ENCODE data around the gene IPCEF1.

Gene IPCEF1

DNA sequence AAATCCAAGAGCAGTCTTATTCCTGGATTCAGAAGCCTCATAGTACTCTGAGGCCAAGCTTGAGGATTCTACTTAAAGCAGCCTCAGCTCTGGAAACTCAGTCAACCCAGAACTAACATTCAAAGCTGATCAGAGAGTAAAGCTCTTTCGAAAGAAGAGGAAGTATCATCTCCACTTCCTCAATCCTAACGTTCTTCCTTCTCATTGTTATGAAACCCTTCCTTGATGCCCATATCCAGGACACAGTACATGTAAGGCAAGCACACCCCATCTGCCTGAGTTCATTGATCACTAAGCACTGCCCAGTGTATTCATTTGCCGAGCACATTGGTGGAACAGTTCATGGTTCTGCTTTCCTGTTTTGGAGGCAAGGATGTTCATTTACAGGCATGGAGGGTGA is at the start of gene IPCEF1:
IPCEF1 (minus strand) TSS at position 114 of the 400 bp plus-strand sequence. CDS start 90,856 bp downstream, outside the sequence.
- peak within 1 kb of the TSS; percentile 77 to 95 (median 88) for H3K9ac ChIP-seq
- peak in 8 of 11 experiments; percentile 28 to 83 (median 71); a peak in 15 of 22 replicates for TF ChIP-seq Cebpa-rat (IDR thresholded peaks at IDR 0.05)
- peak within 1 kb of the TSS; percentile 44 to 95 (median 75) for H3K4me2 ChIP-seq
- H3K27ac ChIP-seq = peak within 1 kb of the TSS; percentile 89 to 99 (median 97)
- peaks cover 0 to 13% (median 0%) of the 10 kb centered on the region in 11 experiments; a peak in 5 of 22 replicates for H4K20me1 ChIP-seq
- H3K27me3 ChIP-seq = no peaks in the 10 kb centered on the region
- peak within 1 kb of the TSS; percentile 26 to 72 (median 60); a peak in 19 of 20 replicates for H3K4me3 ChIP-seq
- peaks cover 0 to 24% (median 3%) of the 10 kb centered on the region in 11 experiments; a peak in 8 of 22 replicates for H3K36me3 ChIP-seq
- peaks cover 62 to 89% (median 76%) of the 10 kb centered on the region in 10 experiments for H3K4me1 ChIP-seq
- peaks cover 0 to 73% (median 31%) of the 10 kb centered on the region in 11 experiments; a peak in 17 of 22 replicates for H3K9me3 ChIP-seq (replicated peaks in 1 of 11)

DNA sequence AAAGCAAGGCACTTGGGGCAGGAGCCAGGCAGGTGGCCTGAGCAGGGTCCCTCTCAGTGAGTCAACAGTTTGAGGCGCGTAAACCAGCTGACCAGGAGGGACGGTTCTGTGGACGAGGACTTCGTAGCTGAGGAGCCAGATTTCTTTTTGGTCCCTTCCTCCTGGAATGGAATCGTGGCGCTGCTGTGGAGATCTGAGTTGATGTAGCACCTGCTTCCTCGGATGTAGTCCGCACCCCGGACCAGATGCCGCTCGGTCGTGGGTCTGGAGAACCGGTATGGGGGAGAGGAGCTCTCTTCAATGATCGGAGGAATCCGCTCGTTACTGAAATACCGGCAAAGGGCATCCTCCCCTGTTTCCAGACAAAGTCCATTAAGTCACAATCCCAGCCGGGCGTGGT is 49.7 kb upstream of the IPCEF1 start:
- Histone ChIP-seq H3K4me1 (peaks cover 0 to 7% (median 6%) of the 10 kb centered on the region in 10 experiments; a peak in 8 of 20 replicates), H3K9me3 (replicated peaks in 1 of 11) (no peaks in the 10 kb centered on the region), H3K27ac (no peak overlapping the region), H3K36me3 (peaks cover 0 to 44% (median 20%) of the 10 kb centered on the region in 11 experiments; a peak in 14 of 22 replicates), H3K27me3 (no peaks in the 10 kb centered on the region), H3K9ac (no peak overlapping the region), H4K20me1 (no peaks in the 10 kb centered on the region), H3K4me2 (no peak overlapping the region), H3K4me3 (no peak overlapping the region)
- TF ChIP-seq Cebpa-rat (IDR thresholded peaks at IDR 0.05) = no peak

- Histone ChIP-seq H3K9me3 (replicated peaks in 1 of 11) (no peaks in the 10 kb centered on the region), H3K4me2 (no peak overlapping the region), H3K27me3 (no peaks in the 10 kb centered on the region), H4K20me1 (no peaks in the 10 kb centered on the region), H3K27ac (no peak overlapping the region), H3K4me3 (no peak overlapping the region), H3K4me1 (peaks cover 0 to 7% (median 6%) of the 10 kb centered on the region in 10 experiments; a peak in 8 of 20 replicates), H3K36me3 (peaks cover 0 to 38% (median 12%) of the 10 kb centered on the region in 11 experiments; a peak in 11 of 22 replicates), H3K9ac (no peak overlapping the region)
- no peak for TF ChIP-seq Cebpa-rat (IDR thresholded peaks at IDR 0.05)
Observed at GRCh38 chr6:154404791-154405400, 48.3 kb upstream of the IPCEF1 start.

DNA sequence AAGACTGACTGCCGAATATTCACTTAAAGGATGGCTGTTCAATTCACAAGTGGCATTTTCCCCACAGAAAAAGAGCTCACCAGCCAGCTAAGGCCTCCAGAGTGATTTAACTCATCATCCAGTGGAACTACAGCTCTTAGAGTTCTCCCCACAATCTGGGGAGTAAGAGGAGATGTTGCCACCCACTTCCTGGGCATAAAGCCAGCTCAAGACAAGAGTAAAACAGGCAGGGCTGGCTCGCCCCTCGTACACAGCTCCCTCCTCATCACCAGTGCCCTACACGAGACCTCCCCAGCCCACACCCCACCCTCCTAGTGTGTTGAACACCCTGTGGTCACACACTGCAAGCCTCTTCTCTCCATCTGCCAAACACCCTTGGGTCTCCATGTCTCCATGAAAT is 47.2 kb upstream of the IPCEF1 start:
- H3K4me2 ChIP-seq = peak overlapping the region in 7 of 11 experiments; percentile 8 to 45 (median 20); a peak in 4 of 22 replicates
- no peaks in the 10 kb centered on the region for H4K20me1 ChIP-seq
- H3K4me1 ChIP-seq = peaks cover 0 to 13% (median 6%) of the 10 kb centered on the region in 10 experiments; a peak in 8 of 20 replicates
- no peak for TF ChIP-seq Cebpa-rat (IDR thresholded peaks at IDR 0.05)
- H3K9ac ChIP-seq = no peak overlapping the region
- H3K36me3 ChIP-seq = peaks cover 0 to 31% (median 7%) of the 10 kb centered on the region in 11 experiments; a peak in 7 of 22 replicates
- no peak overlapping the region for H3K27ac ChIP-seq
- no peak overlapping the region for H3K4me3 ChIP-seq
- H3K9me3 ChIP-seq (replicated peaks in 1 of 11) = no peaks in the 10 kb centered on the region
- H3K27me3 ChIP-seq = no peaks in the 10 kb centered on the region

DNA sequence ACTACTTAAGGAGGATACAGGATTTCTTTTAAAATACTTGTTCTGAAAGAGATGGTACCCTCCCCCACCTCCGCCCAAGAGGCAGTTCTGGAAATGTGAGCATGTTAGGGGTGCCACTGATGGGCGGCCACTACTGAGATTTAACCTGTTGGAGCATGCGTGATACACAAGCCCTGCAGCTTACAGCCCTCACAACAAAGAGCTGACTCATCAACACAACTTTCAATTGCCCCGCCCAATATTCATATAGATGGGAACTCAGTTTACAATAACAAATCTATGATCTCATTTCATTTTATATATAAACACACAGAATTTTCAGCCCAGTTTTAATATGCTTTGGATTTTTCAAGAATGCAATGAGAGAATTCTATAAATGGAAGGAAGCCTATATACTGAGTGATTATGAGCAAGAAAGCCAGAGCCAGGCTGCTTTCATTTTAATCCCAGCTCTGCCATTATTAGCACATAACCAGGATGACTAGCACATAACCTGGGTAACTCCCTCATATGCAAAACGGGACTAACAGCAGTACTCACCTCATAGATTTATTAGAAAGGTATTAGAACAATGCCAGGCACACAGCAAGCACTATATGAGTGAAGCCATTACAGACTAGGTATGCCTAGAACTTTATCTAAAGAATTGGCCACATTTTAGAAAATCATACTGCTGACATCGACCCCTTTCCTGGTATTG is 45.6 kb upstream of the IPCEF1 start:
- Histone ChIP-seq H3K36me3 (peaks cover 0 to 28% (median 7%) of the 10 kb centered on the region in 11 experiments; a peak in 7 of 22 replicates), H3K9me3 (replicated peaks in 1 of 11) (no peaks in the 10 kb centered on the region), H3K27ac (no peak overlapping the region), H3K9ac (no peak overlapping the region), H3K4me2 (no peak overlapping the region), H3K4me3 (no peak overlapping the region), H3K4me1 (peaks cover 0 to 13% (median 6%) of the 10 kb centered on the region in 10 experiments; a peak in 8 of 20 replicates), H3K27me3 (no peaks in the 10 kb centered on the region), H4K20me1 (no peaks in the 10 kb centered on the region)
- no peak for TF ChIP-seq Cebpa-rat (IDR thresholded peaks at IDR 0.05)

DNA sequence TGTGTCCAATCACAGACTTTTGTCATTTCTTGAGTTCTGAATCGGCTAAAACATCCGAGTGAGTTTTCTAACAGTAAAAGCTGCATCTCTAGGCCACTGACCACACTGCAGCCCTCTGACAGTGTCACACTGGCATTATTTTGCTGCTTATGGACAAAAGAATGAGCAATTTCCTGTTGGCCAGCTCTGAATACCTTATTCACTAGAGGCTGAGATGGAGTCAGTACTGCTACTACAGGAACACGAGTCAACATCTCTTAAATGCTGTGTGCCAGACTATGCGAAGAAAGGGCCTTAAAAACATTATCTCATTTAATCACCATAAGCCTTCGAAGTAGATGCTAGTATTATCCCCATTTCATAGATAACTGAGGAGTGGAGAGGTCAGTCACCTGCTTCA is 42.5 kb upstream of the IPCEF1 start:
- Histone ChIP-seq H3K4me1 (peaks cover 0 to 13% (median 6%) of the 10 kb centered on the region in 10 experiments; a peak in 8 of 20 replicates), H4K20me1 (no peaks in the 10 kb centered on the region), H3K4me3 (no peak overlapping the region), H3K36me3 (peaks cover 0 to 13% (median 0%) of the 10 kb centered on the region in 11 experiments; a peak in 3 of 22 replicates), H3K9ac (no peak overlapping the region), H3K27me3 (no peaks in the 10 kb centered on the region), H3K9me3 (replicated peaks in 1 of 11) (no peaks in the 10 kb centered on the region), H3K27ac (no peak overlapping the region), H3K4me2 (no peak overlapping the region)
- TF ChIP-seq Cebpa-rat (IDR thresholded peaks at IDR 0.05) = no peak

DNA sequence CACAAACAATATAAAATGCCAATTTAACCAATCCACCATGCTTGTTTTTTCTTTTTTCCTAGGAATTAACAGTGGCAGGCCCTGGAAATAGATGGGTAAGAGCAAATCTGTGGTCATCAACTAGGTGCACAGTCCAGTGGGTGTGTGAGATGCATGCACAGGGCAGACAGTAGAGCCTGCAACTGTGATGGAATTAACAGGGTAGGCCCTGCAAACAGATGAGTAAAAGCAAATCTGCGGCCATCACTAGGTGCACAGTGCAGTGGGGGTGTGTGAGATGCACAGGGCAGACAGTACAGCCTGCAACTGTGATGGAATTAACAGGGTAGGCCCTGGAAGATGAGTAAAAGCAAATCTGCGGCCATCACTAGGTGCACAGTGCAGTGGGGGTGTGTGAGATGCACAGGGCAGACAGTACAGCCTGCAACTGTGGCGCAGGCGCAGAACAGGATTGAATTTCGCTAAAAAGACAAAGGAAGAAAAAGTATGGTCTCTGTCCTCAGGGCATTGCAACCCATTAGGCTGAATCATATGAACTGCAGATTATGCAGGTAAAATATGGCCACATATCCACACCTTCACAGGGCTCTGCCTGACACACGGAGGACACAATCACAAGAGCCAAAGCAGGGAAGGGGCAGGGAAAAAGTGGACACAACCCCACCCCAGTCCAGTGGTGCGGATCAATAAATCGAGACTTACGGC is 41.0 kb upstream of the IPCEF1 start:
- H3K9ac ChIP-seq = no peak overlapping the region
- no peak overlapping the region for H3K4me3 ChIP-seq
- TF ChIP-seq Cebpa-rat (IDR thresholded peaks at IDR 0.05) = no peak
- no peaks in the 10 kb centered on the region for H3K27me3 ChIP-seq
- H3K4me1 ChIP-seq = peaks cover 0 to 6% (median 0%) of the 10 kb centered on the region in 10 experiments; a peak in 2 of 20 replicates
- no peak overlapping the region for H3K4me2 ChIP-seq
- H3K36me3 ChIP-seq = peaks cover 0 to 13% (median 0%) of the 10 kb centered on the region in 11 experiments; a peak in 3 of 22 replicates
- no peaks in the 10 kb centered on the region for H4K20me1 ChIP-seq
- no peak overlapping the region for H3K27ac ChIP-seq
- no peaks in the 10 kb centered on the region for H3K9me3 ChIP-seq (replicated peaks in 1 of 11)

DNA sequence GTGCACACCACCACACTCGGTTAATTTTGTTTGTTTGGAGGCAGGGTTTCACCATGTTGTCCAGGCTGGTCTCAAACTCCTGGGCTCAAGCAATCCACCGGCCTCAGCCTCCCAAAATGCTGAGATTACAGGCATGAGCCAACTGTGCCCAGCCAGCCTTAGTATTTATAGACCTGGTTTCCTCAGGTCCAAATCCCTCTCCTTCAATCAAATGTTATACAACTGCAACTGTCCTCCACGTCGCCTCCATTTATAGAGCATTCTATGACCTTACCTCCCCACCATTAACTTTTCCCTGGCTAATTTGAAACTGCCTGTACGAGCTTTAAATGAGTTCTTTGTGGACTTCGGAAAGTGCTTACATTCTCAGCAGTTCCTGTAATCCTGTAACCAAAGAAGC is 39.3 kb upstream of the IPCEF1 start:
- no peak overlapping the region for H3K27ac ChIP-seq
- no peak overlapping the region for H3K4me3 ChIP-seq
- TF ChIP-seq Cebpa-rat (IDR thresholded peaks at IDR 0.05) = no peak
- no peak overlapping the region for H3K4me2 ChIP-seq
- no peaks in the 10 kb centered on the region for H4K20me1 ChIP-seq
- H3K9ac ChIP-seq = no peak overlapping the region
- no peaks in the 10 kb centered on the region for H3K27me3 ChIP-seq
- peaks cover 0 to 3% (median 0%) of the 10 kb centered on the region in 11 experiments; a peak in 1 of 22 replicates for H3K36me3 ChIP-seq
- H3K4me1 ChIP-seq = peaks cover 0 to 6% (median 0%) of the 10 kb centered on the region in 10 experiments; a peak in 2 of 20 replicates
- no peaks in the 10 kb centered on the region for H3K9me3 ChIP-seq (replicated peaks in 1 of 11)
